Vagina (tissue), 2 donors: Measurements from ENCODE around the gene DNAH9. TPM values are rescaled to one million over a fixed set of nuclear protein-coding genes. Genes with fewer than 3 reads are reported as not detected.

Experiments used
- DNase-seq, 2 donors: peaks; one replicate each; pipeline ENCODE4 v3.0.0-alpha.2; 2017; ENCODE audit errors: extremely low spot score in 2 of 2
- H3K27ac ChIP-seq: fragments of 200-600 bp; sonication (generic); one replicate; pipeline ENCODE4 v1.5.1; 2019
- H3K27me3 ChIP-seq: fragments of 200-600 bp; sonication (generic); one replicate; pipeline ENCODE4 v1.5.1; 2019
- H3K36me3 ChIP-seq, 2 donors: fragments of 200-600 bp; sonication (generic); one replicate each; pipeline ENCODE4 v1.5.1; 2017 to 2019
- H3K4me1 ChIP-seq: fragments of 200-600 bp; sonication (generic); one replicate; pipeline ENCODE4 v1.5.1; 2019
- H3K4me3 ChIP-seq, 2 donors: fragments of 200-600 bp; sonication (generic); 1 replicate in 1 of 2; 2 replicates in 1 of 2; pipeline ENCODE4 v1.5.1; 2016 to 2019
- H3K9me3 ChIP-seq: fragments of 200-600 bp; sonication (generic); one replicate; pipeline ENCODE4 v1.5.1; 2019
- POLR2A ChIP-seq, 2 donors: fragments of 450-650 bp; IDR thresholded peaks; one replicate each; pipeline ENCODE4 v1.6.1; 2017; ENCODE audit warnings: antibody characterized with exemption in 2 of 2, mild to moderate bottlenecking in 2 of 2, moderate library complexity in 2 of 2
- POLR2AphosphoS5 ChIP-seq, 2 donors: sonication (generic); formaldehyde crosslinking; IDR thresholded peaks; one replicate each; pipeline ENCODE4 v1.9.0; 2017; ENCODE audit warnings: antibody characterized with exemption in 2 of 2, mild to moderate bottlenecking in 2 of 2, low read depth in 1 of 2; ENCODE audit not compliant: insufficient read depth in 1 of 2
- intact Hi-C: fragments of 100-400 bp; cut with DNase I; formaldehyde crosslinking; loops from one replicate; pipeline ENCODE4 v1.15.1; 2023
- total RNA-seq: library from RNA; depleted of rRNA; stranded (reverse); fragments of >200 nt; gene quantifications from one replicate; pipeline ENCODE4 v1.2.3, GENCODE V29; 2016
- TF ChIP-seq, protein P1 (sequence below), 3 experiments: fragments of 450-650 bp in 2 of 3; fragments of 200-600 bp in 1 of 3; sonication (generic) in 1 of 3; IDR thresholded peaks; one replicate each; pipeline ENCODE4 v1.5.1; 2017 to 2019; ENCODE audit warnings: antibody characterized with exemption in 3 of 3, mild to moderate bottlenecking in 2 of 3, moderate library complexity in 2 of 3

DNAH9 gene
- total RNA-seq, 1 donor from 2014 or later = not detected

DNA sequence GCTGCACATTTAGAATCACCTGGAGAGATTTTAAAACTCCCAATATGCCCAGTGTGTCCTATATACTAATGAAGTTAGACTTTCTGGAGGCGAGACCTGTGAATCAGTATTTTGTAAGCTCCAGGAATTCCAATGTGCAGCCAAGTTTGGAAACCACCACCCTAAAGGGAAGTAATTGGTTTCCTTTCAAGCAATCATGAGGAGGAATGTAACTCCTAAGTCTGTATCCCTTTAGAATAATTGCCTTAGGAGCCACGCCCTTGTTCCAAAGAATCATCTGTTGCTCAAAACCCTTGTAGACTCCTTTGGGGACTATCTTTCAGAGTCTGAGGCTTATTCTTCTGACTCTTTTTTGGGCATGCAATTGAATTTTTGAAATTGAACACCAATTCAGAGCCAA lies 84.4 kb downstream of the DNAH9 start:
- intact Hi-C loops = no loop called here
- H3K9me3 ChIP-seq = no peaks in the 10 kb centered on the region
- no peak overlapping the region for H3K27ac ChIP-seq

DNA sequence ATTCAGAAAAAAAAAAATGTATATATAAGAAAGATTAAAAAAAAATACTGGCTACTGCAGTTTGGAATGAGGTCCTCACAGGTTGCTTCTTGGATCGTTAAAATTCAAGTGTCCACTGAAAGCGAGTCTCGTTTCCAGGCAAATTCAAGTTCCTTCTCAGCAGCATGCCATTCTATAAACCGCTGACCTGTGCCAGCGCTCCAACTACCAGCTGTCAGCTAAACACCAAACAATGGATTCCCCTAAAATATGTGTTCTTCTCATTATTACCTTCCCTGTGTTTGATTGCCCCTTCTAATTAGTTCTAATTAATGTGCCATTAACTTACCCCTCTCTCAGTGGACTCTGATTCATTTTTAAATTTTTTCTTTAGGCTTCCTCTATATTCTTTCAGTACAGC lies 92.4 kb downstream of the DNAH9 start:
- no peaks in the 10 kb centered on the region for H3K4me1 ChIP-seq
- H3K9me3 ChIP-seq = no peaks in the 10 kb centered on the region
- no peak overlapping the region for H3K4me3 ChIP-seq
- no peaks in the 10 kb centered on the region for H3K36me3 ChIP-seq
- TF ChIP-seq POLR2AphosphoS5 (IDR thresholded peaks at IDR 0.05; ENCODE audit: insufficient read depth in 1 of 2, low read depth in 1 of 2) = no peak
- no peak for TF ChIP-seq POLR2A (IDR thresholded peaks at IDR 0.05)
- TF ChIP-seq, protein P1, sequence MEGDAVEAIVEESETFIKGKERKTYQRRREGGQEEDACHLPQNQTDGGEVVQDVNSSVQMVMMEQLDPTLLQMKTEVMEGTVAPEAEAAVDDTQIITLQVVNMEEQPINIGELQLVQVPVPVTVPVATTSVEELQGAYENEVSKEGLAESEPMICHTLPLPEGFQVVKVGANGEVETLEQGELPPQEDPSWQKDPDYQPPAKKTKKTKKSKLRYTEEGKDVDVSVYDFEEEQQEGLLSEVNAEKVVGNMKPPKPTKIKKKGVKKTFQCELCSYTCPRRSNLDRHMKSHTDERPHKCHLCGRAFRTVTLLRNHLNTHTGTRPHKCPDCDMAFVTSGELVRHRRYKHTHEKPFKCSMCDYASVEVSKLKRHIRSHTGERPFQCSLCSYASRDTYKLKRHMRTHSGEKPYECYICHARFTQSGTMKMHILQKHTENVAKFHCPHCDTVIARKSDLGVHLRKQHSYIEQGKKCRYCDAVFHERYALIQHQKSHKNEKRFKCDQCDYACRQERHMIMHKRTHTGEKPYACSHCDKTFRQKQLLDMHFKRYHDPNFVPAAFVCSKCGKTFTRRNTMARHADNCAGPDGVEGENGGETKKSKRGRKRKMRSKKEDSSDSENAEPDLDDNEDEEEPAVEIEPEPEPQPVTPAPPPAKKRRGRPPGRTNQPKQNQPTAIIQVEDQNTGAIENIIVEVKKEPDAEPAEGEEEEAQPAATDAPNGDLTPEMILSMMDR (IDR thresholded peaks at IDR 0.05) = no peak
- no peak overlapping the region for H3K27ac ChIP-seq
- intact Hi-C loops = no loop called here
- DNase-seq = no peak
- no peaks in the 10 kb centered on the region for H3K27me3 ChIP-seq

More for the DNA sequence above, 84.4 kb downstream of the DNAH9 start:
- Histone ChIP-seq H3K4me1 (no peaks in the 10 kb centered on the region), H3K4me3 (no peak overlapping the region), H3K27me3 (no peaks in the 10 kb centered on the region), H3K36me3 (no peaks in the 10 kb centered on the region)
- DNase-seq = no peak
- TF ChIP-seq POLR2A (IDR thresholded peaks at IDR 0.05) = no peak

DNA sequence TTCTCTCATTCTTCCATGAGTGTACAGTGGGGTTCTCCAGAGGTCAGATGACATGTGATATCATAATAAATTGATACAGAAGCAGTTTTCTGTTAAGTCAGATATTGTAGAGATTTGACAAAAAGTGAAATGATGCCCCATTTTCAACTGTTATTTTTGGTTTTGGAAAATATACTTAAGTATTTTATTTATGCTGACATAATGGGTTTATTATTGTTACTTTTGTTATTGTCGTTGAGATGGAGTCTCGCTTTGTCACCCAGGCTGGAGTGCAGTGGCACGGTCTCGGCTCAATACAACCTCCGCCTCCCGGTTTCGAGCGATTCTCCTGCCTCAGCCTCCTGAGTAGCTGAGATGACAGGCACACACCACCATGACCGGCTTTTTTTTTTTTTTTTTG lies 94.4 kb downstream of the DNAH9 start:
- H3K9me3 ChIP-seq = no peaks in the 10 kb centered on the region
- H3K36me3 ChIP-seq = no peaks in the 10 kb centered on the region
- no peaks in the 10 kb centered on the region for H3K4me1 ChIP-seq
- no peak for TF ChIP-seq POLR2AphosphoS5 (IDR thresholded peaks at IDR 0.05; ENCODE audit: insufficient read depth in 1 of 2, low read depth in 1 of 2)
- TF ChIP-seq, protein P1 (IDR thresholded peaks at IDR 0.05) = no peak
- TF ChIP-seq POLR2A (IDR thresholded peaks at IDR 0.05) = no peak
- H3K27me3 ChIP-seq = no peaks in the 10 kb centered on the region
- intact Hi-C loops = no loop called here
- no peak overlapping the region for H3K27ac ChIP-seq
- no peak overlapping the region for H3K4me3 ChIP-seq
- DNase-seq = no peak

DNA sequence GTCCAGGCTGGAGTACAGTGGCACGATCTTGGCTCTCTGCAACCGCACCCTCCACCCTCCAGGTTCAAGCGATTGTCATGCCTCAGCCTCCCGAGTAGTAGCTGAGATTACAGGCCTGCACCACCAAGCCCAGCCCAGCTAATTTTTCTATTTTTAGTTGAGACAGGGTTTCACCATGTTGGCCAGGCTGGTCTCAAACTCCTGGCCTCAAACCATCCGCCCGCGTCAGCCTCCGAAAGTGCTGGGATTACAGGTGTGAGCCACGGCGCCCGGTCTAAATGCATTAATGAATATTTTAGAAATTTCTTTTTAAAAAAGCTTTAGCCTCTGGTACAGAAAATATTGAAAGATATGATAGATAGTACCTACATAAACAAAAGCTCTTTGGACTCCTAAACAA lies 95.0 kb downstream of the DNAH9 start:
- no peaks in the 10 kb centered on the region for H3K27me3 ChIP-seq
- H3K9me3 ChIP-seq = no peaks in the 10 kb centered on the region
- H3K4me3 ChIP-seq = no peak overlapping the region
- no peak for DNase-seq
- intact Hi-C loops = no loop called here
- no peaks in the 10 kb centered on the region for H3K4me1 ChIP-seq
- TF ChIP-seq, protein P1 (IDR thresholded peaks at IDR 0.05) = no peak
- TF ChIP-seq POLR2AphosphoS5 (IDR thresholded peaks at IDR 0.05; ENCODE audit: insufficient read depth in 1 of 2, low read depth in 1 of 2) (no peak), POLR2A (IDR thresholded peaks at IDR 0.05) (no peak)
- no peaks in the 10 kb centered on the region for H3K36me3 ChIP-seq
- H3K27ac ChIP-seq = no peak overlapping the region

DNA sequence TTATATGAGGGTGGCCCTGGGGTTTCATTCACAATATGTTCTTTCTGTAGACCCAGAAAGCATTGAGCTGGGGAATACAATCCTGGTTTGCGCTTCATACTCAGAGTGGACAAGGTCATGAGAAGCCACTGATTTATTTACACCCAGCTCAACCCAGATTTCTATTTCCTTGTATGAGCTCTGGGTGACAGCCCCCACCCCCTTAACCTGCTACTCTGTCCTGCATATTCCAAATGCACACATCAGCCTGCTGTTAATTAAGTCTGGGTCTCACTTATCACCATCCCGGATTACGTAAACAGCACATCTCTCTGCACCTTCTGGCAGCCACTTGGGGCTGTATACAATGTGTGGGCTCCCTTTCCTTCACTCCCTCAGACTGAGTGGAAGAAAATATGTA lies 102.4 kb downstream of the DNAH9 start:
- Histone ChIP-seq H3K27me3 (no peaks in the 10 kb centered on the region), H3K9me3 (no peaks in the 10 kb centered on the region), H3K4me1 (no peaks in the 10 kb centered on the region), H3K4me3 (no peak overlapping the region), H3K27ac (no peak overlapping the region), H3K36me3 (no peaks in the 10 kb centered on the region)
- no peak for DNase-seq
- TF ChIP-seq, protein P1 (IDR thresholded peaks at IDR 0.05) = no peak
- no peak for TF ChIP-seq POLR2A (IDR thresholded peaks at IDR 0.05)
- no peak for TF ChIP-seq POLR2AphosphoS5 (IDR thresholded peaks at IDR 0.05; ENCODE audit: insufficient read depth in 1 of 2, low read depth in 1 of 2)
- intact Hi-C loops = no loop called here

DNA sequence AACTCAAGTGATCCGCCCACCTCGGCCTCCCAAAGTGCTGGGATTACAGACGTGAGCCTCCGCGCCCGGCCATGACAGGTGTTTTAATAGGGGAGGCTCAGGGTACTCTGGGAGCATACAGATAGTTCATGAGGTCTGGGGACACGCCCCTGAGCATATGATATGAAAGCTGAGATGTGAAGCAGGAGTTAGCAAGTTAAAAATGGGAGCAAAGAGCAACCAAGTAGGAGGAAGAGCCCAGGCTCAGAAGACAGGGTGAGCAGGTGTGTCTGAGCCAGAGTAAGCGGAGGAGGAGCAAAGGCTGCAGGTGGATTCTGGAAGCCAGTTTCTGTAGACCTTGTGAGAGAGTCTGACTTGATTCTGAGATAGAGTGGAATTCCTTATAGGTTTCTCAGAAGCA lies 103.6 kb downstream of the DNAH9 start:
- no peak overlapping the region for H3K27ac ChIP-seq
- no peaks in the 10 kb centered on the region for H3K36me3 ChIP-seq
- no peak overlapping the region for H3K4me3 ChIP-seq
- H3K4me1 ChIP-seq = no peaks in the 10 kb centered on the region
- H3K27me3 ChIP-seq = no peaks in the 10 kb centered on the region
- DNase-seq = no peak
- no peaks in the 10 kb centered on the region for H3K9me3 ChIP-seq
- TF ChIP-seq POLR2AphosphoS5 (IDR thresholded peaks at IDR 0.05; ENCODE audit: insufficient read depth in 1 of 2, low read depth in 1 of 2) (no peak), POLR2A (IDR thresholded peaks at IDR 0.05) (no peak)
- TF ChIP-seq, protein P1 (IDR thresholded peaks at IDR 0.05) = no peak
- intact Hi-C loops = no loop called here
